ENCODE data around the gene CNEP1R1.

DNA sequence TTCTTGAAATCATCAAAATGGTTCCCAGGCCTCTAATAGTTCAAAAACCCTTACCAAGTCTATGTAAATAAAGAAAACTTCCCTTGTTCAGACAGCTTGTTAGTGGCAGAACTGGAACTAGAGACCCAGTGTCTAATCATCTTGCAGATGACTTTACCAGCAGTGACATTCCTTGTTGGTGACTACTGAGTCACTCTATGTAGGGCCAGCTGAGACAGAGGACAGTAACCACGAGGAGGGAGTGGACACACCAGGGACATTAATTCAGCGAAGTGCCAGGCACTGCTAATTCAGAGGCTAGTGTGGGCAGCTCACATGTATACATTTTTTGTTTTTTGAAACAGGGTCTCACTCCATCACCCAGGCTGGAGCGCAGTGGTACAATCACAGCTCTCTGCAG is 34.6 kb downstream of the CNEP1R1 start:
- TF ChIP-seq NR2C2 (CRISPR knock-in tag; IDR thresholded peaks at IDR 0.05) (no peak), CTCF (IDR thresholded peaks at IDR 0.05) (no peak), TEAD1 (CRISPR knock-in tag; IDR thresholded peaks at IDR 0.05) (no peak)

All from WTC11 (cell line).